Epithelial cell of prostate (primary cell): ENCODE results near the gene GOT1.

Experiments
- DNase-seq: peaks from one replicate; pipeline ENCODE4 v3.0.0-alpha.2; 2011; ENCODE audit warnings: low read depth, low spot score
- H3K27ac ChIP-seq: fragments of 450-650 bp; 2 replicates; pipeline ENCODE4 v1.5.1; 2017; ENCODE audit warnings: mild to moderate bottlenecking

The GOT1 gene

GRCh38 chr10:99430451-99431189 is at the start of gene GOT1:
GOT1 (minus strand) TSS chr10:99430624; CDS start chr10:99430565, 59 bp downstream.
- peak within 1 kb of the TSS; percentile 87 for H3K27ac ChIP-seq
- peak; percentile 95 for DNase-seq

- DNase-seq = no peak
- no peak overlapping the region for H3K27ac ChIP-seq
Observed at GRCh38 chr10:99470327-99470726, 39.9 kb upstream of the GOT1 start.

GRCh38 chr10:99467236-99467999 is 37.0 kb upstream of the GOT1 start:
- DNase-seq = no peak
- no peak overlapping the region for H3K27ac ChIP-seq

GRCh38 chr10:99466632-99467223 is 36.3 kb upstream of the GOT1 start:
- no peak for DNase-seq
- no peak overlapping the region for H3K27ac ChIP-seq

- H3K27ac ChIP-seq = no peak overlapping the region
- DNase-seq = peak; percentile 78
Observed at GRCh38 chr10:99461230-99461629, 30.8 kb upstream of the GOT1 start.

- H3K27ac ChIP-seq = no peak overlapping the region
- DNase-seq = no peak
Observed at GRCh38 chr10:99460070-99460469, 29.6 kb upstream of the GOT1 start.

- H3K27ac ChIP-seq = no peak overlapping the region
Observed at GRCh38 chr10:99459217-99459616, 28.8 kb upstream of the GOT1 start.

GRCh38 chr10:99457813-99458212 is 27.4 kb upstream of the GOT1 start:
- H3K27ac ChIP-seq = no peak overlapping the region
- DNase-seq = no peak

More at GRCh38 chr10:99459217-99459616, 28.8 kb upstream of the GOT1 start:
- no peak for DNase-seq

- DNase-seq = no peak
Observed at GRCh38 chr10:99456931-99457288, 26.5 kb upstream of the GOT1 start.

GRCh38 chr10:99456207-99456930 is 25.9 kb upstream of the GOT1 start:
- H3K27ac ChIP-seq = no peak overlapping the region

More at GRCh38 chr10:99456931-99457288, 26.5 kb upstream of the GOT1 start:
- no peak overlapping the region for H3K27ac ChIP-seq

GRCh38 chr10:99451981-99452380 is 21.6 kb upstream of the GOT1 start:
- no peak overlapping the region for H3K27ac ChIP-seq
- DNase-seq = no peak

More at GRCh38 chr10:99456207-99456930, 25.9 kb upstream of the GOT1 start:
- no peak for DNase-seq

- no peak overlapping the region for H3K27ac ChIP-seq
- DNase-seq = no peak
Observed at GRCh38 chr10:99451499-99451788, 21.0 kb upstream of the GOT1 start.

GRCh38 chr10:99450624-99451498 is 20.4 kb upstream of the GOT1 start:
- DNase-seq = no peak
- no peak overlapping the region for H3K27ac ChIP-seq

GRCh38 chr10:99450156-99450555 is 19.7 kb upstream of the GOT1 start:
- no peak overlapping the region for H3K27ac ChIP-seq
- no peak for DNase-seq

GRCh38 chr10:99449023-99449422 is 18.6 kb upstream of the GOT1 start:
- DNase-seq = no peak
- no peak overlapping the region for H3K27ac ChIP-seq

GRCh38 chr10:99444383-99445045 is 14.1 kb upstream of the GOT1 start:
- DNase-seq = no peak
- H3K27ac ChIP-seq = no peak overlapping the region

- no peak overlapping the region for H3K27ac ChIP-seq
- DNase-seq = no peak
Observed at GRCh38 chr10:99443500-99443899, 13.1 kb upstream of the GOT1 start.

GRCh38 chr10:99442394-99442793 is 12.0 kb upstream of the GOT1 start:
- DNase-seq = no peak
- no peak overlapping the region for H3K27ac ChIP-seq

GRCh38 chr10:99438890-99439289 is 8.5 kb upstream of the GOT1 start:
- no peak overlapping the region for H3K27ac ChIP-seq
- DNase-seq = no peak
